SU-DHL-6 (cell line): ENCODE results near the gene CCL17.

Experiments
- H2AFZ ChIP-seq: fragments of 200-600 bp; sonication (generic); 2 replicates; pipeline ENCODE4 v1.6.1; 2014; ENCODE audit warnings: low read depth, mild to moderate bottlenecking, moderate library complexity, mixed read lengths, antibody characterized with exemption, low read length; ENCODE audit not compliant: severe bottlenecking
- H3F3A ChIP-seq: fragments of 200-600 bp; shearing (Covaris generic); 2 replicates; pipeline ENCODE4 v1.6.0; 2016; ENCODE audit warnings: antibody characterized with exemption, mild to moderate bottlenecking; ENCODE audit not compliant: insufficient read depth
- H3K27ac ChIP-seq: fragments of 200-600 bp; sonication (generic); 2 replicates; pipeline ENCODE4 v1.5.1; 2016; ENCODE audit warnings: low read depth, mild to moderate bottlenecking, low read length, moderate library complexity, mixed read lengths
- H3K27me3 ChIP-seq: fragments of 200-600 bp; sonication (generic), shearing (Covaris generic); 2 replicates; pipeline ENCODE4 v1.6.0; 2014; ENCODE audit warnings: mild to moderate bottlenecking, low read length
- H3K36me3 ChIP-seq: fragments of 200-600 bp; sonication (generic); 2 replicates; pipeline ENCODE4 v1.6.1; 2014; ENCODE audit warnings: mild to moderate bottlenecking, low read length, mixed read lengths
- H3K4me2 ChIP-seq: fragments of 300-600, 200-600 bp; shearing (Covaris generic), sonication (generic); 2 replicates; pipeline ENCODE4 v1.6.0; 2014; ENCODE audit warnings: low read length, low read depth, mild to moderate bottlenecking; ENCODE audit not compliant: poor library complexity, severe bottlenecking
- H3K4me3 ChIP-seq: fragments of 200-600 bp; sonication (generic); 2 replicates; pipeline ENCODE4 v1.5.1; 2014; ENCODE audit warnings: antibody characterized with exemption, low read length, mild to moderate bottlenecking, mixed read lengths; ENCODE audit not compliant: insufficient read depth, poor library complexity, severe bottlenecking
- H3K79me2 ChIP-seq: fragments of 200-600 bp; sonication (generic); 2 replicates; pipeline ENCODE4 v1.6.1; 2014; ENCODE audit warnings: mild to moderate bottlenecking, low read length, moderate library complexity; ENCODE audit not compliant: insufficient read depth
- H3K9ac ChIP-seq: fragments of 200-600 bp; sonication (generic); 2 replicates; pipeline ENCODE4 v1.7.0; 2014; ENCODE audit warnings: mild to moderate bottlenecking, low read length
- H3K9me2 ChIP-seq: fragments of 200-600 bp; sonication (generic); replicated peaks from 2 replicates; pipeline ENCODE4 v1.6.1; 2014; ENCODE audit warnings: low read length; ENCODE audit not compliant: insufficient read depth
- H3K9me3 ChIP-seq: fragments of 200-600 bp; sonication (generic); 2 replicates; pipeline ENCODE4 v1.6.1; 2014; ENCODE audit warnings: low read length, mixed read lengths; ENCODE audit not compliant: insufficient read depth
- H4K20me1 ChIP-seq: fragments of 200-600 bp; sonication (generic); 2 replicates; pipeline ENCODE4 v1.6.1; 2014; ENCODE audit warnings: low read depth, mild to moderate bottlenecking, antibody characterized with exemption, low read length, moderate library complexity, mixed read lengths
- EZH2phosphoT487 ChIP-seq: fragments of 200-600 bp; sonication (generic), shearing (Covaris generic); conservative IDR thresholded peaks from 2 replicates; pipeline ENCODE4 v1.6.1; 2018; ENCODE audit warnings: mild to moderate bottlenecking, antibody characterized with exemption, low read length, moderate library complexity, mixed read lengths
- TF ChIP-seq, protein P1 (sequence below): fragments of 200-600 bp; sonication (generic); IDR thresholded peaks from one replicate; pipeline ENCODE4 v1.5.1; 2017; ENCODE audit warnings: antibody characterized with exemption, mild to moderate bottlenecking, low read length, moderate library complexity; ENCODE audit not compliant: insufficient read depth, poor library complexity, severe bottlenecking

CCL17 gene

DNA sequence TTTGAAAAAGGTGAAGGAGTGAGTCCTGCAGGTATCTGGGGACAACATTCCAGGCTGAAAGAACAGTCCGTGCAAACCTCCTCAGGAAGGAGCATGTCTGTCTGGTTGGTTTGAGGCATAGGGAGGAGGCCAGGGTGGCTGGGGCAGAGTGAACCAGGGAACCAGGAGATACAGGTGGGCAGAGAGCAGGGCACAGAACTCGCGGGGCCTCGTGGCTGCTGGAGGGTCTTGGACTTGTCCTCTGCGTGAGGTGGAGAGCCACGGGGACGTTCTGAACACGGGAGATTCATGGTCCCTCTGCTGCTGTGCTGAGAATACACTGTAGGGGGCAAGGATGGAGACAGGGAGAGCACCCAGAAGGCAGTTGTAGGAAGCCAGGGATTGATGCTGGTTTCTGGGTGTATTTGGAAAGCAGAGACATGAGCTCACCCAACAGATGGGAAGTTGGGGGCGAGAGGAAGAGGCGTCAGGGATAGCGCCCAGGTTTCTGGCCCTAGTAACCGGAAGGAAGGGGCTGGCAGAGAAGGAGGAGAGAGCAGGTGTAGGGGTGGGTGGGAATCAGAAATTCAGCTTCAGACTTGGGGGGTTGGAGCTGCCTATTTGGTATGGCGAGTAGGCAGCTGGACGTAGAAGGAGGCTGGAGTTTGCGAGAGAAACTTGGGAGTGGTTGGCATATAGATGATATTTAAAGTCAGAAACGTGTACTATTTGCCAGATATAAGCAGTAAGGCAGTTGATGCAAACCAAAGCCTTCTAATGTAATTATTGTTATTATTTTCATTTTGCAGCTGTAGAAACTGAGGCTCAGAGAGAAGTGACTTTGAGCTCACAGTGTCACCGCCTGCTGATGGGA, at the start of gene CCL17:
TSS of gene CCL17 (plus strand) at position 803 of the 853 bp plus-strand sequence. CDS start 9,166 bp downstream, outside the sequence.
- H3K4me3 ChIP-seq, result no peak within 1 kb of the TSS
- no peaks in the 10 kb centered on the region for H3K9me2 ChIP-seq
- no peaks in the 10 kb centered on the region for H3F3A ChIP-seq
- no peak within 1 kb of the TSS for H2AFZ ChIP-seq
- no peak within 1 kb of the TSS for H3K4me2 ChIP-seq
- TF ChIP-seq, protein P1, sequence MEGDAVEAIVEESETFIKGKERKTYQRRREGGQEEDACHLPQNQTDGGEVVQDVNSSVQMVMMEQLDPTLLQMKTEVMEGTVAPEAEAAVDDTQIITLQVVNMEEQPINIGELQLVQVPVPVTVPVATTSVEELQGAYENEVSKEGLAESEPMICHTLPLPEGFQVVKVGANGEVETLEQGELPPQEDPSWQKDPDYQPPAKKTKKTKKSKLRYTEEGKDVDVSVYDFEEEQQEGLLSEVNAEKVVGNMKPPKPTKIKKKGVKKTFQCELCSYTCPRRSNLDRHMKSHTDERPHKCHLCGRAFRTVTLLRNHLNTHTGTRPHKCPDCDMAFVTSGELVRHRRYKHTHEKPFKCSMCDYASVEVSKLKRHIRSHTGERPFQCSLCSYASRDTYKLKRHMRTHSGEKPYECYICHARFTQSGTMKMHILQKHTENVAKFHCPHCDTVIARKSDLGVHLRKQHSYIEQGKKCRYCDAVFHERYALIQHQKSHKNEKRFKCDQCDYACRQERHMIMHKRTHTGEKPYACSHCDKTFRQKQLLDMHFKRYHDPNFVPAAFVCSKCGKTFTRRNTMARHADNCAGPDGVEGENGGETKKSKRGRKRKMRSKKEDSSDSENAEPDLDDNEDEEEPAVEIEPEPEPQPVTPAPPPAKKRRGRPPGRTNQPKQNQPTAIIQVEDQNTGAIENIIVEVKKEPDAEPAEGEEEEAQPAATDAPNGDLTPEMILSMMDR, result no peak
- TF ChIP-seq EZH2phosphoT487, result no peak
- H3K9ac ChIP-seq, result no peak within 1 kb of the TSS
- no peaks in the 10 kb centered on the region for H3K27me3 ChIP-seq
- H3K36me3 ChIP-seq, result no peaks in the 10 kb centered on the region
- H3K79me2 ChIP-seq, result no peaks in the 10 kb centered on the region
- H4K20me1 ChIP-seq, result no peaks in the 10 kb centered on the region
- no peak within 1 kb of the TSS for H3K27ac ChIP-seq
- no peaks in the 10 kb centered on the region for H3K9me3 ChIP-seq

- no peak for TF ChIP-seq EZH2phosphoT487
- TF ChIP-seq, protein P1, result no peak
- Histone ChIP-seq H3K4me3 (no peak overlapping the region), H3K4me2 (no peak overlapping the region), H3F3A (no peaks in the 10 kb centered on the region), H2AFZ (no peak overlapping the region), H3K27me3 (no peaks in the 10 kb centered on the region), H3K27ac (no peak overlapping the region), H3K9ac (no peak overlapping the region), H3K9me3 (no peaks in the 10 kb centered on the region), H3K36me3 (no peaks in the 10 kb centered on the region), H3K9me2 (no peaks in the 10 kb centered on the region), H4K20me1 (no peaks in the 10 kb centered on the region), H3K79me2 (no peaks in the 10 kb centered on the region)
Measured at GRCh38 chr16:57355898-57356414, 48.6 kb upstream of the CCL17 start.

GRCh38 chr16:57356547-57356946, 48.0 kb upstream of the CCL17 start:
- Histone ChIP-seq H3F3A (no peaks in the 10 kb centered on the region), H3K9me3 (no peaks in the 10 kb centered on the region), H3K36me3 (no peaks in the 10 kb centered on the region), H3K79me2 (no peaks in the 10 kb centered on the region), H3K27me3 (no peaks in the 10 kb centered on the region), H3K9ac (no peak overlapping the region), H3K4me3 (no peak overlapping the region), H3K27ac (no peak overlapping the region), H4K20me1 (no peaks in the 10 kb centered on the region), H3K4me2 (no peak overlapping the region), H2AFZ (no peak overlapping the region), H3K9me2 (no peaks in the 10 kb centered on the region)
- TF ChIP-seq EZH2phosphoT487, result no peak
- TF ChIP-seq, protein P1, result no peak
